Cardiac muscle cell (in vitro differentiated cells and primary cell): ENCODE measurements around the gene CHPF2. TPM values are rescaled to one million over a fixed set of nuclear protein-coding genes. Genes with fewer than 3 reads are reported as not detected.
A peak's percentile ranks its signal among the peaks of the same experiment; 100 is the strongest.

ENCODE experiments used
- DNase-seq, 2 donors: peaks; one replicate each; pipeline versions ENCODE4 v3.0.0 to v3.0.0-alpha.2; 2010 to 2017; ENCODE audit warnings: low read depth in 1 of 2, low spot score in 1 of 2
- H3K27ac ChIP-seq: fragments of 200-600 bp; sonication (generic); 2 replicates; pipeline ENCODE4 v1.5.1; 2016
- H3K27me3 ChIP-seq: fragments of 200-600 bp; sonication (generic); 2 replicates; pipeline ENCODE4 v1.6.0; 2016; ENCODE audit warnings: control low read depth
- H3K36me3 ChIP-seq: fragments of 200-600 bp; sonication (generic); 2 replicates; pipeline ENCODE4 v1.5.1; 2016; ENCODE audit warnings: control low read depth
- H3K4me1 ChIP-seq: fragments of 200-600 bp; sonication (generic); 2 replicates; pipeline ENCODE4 v1.8.1; 2017; ENCODE audit warnings: low read depth, mild to moderate bottlenecking, mixed run types
- H3K4me3 ChIP-seq: fragments of 200-600 bp; sonication (generic); 2 replicates; pipeline ENCODE4 v1.5.1; 2016; ENCODE audit warnings: mild to moderate bottlenecking
- H3K9me3 ChIP-seq: fragments of 200-600 bp; sonication (generic); 2 replicates; pipeline ENCODE4 v1.5.1; 2017; ENCODE audit warnings: low read depth, mild to moderate bottlenecking, control low read depth
- CTCF ChIP-seq: IDR thresholded peaks from 2 replicates; pipeline ENCODE4 v1.5.1; 2012; ENCODE audit warnings: low read depth, mild to moderate bottlenecking, low read length
- polyA plus RNA-seq: library from polyadenylated mRNA; unstranded; fragments of >200 nt; fragmentation: Nextera tagmentation; extraction: Ambion mirVana; gene quantifications from 2 replicates; pipeline ENCODE4 v1.2.1, GENCODE V29; 2016
- total RNA-seq: library from RNA; depleted of rRNA; stranded (reverse); fragments of >200 nt; gene quantifications from 2 replicates; pipeline ENCODE4 v1.2.3, GENCODE V29; 2016

The CHPF2 gene
- total and polyA plus RNA-seq, 2 experiments from 2014 or later = 31.7 to 37.0 TPM

- TF ChIP-seq CTCF = no peak
- no peaks in the 10 kb centered on the region for H3K27me3 ChIP-seq
- H3K27ac ChIP-seq = no peak overlapping the region
- no peaks in the 10 kb centered on the region for H3K4me1 ChIP-seq
- no peaks in the 10 kb centered on the region for H3K9me3 ChIP-seq
- DNase-seq = no peak
- H3K4me3 ChIP-seq = no peak overlapping the region
- H3K36me3 ChIP-seq = no peaks in the 10 kb centered on the region
Observed at GRCh38 chr7:151265351-151265931, 33.2 kb downstream of the CHPF2 start.

- Histone ChIP-seq H3K36me3 (no peaks in the 10 kb centered on the region), H3K27ac (no peak overlapping the region), H3K9me3 (no peaks in the 10 kb centered on the region), H3K4me3 (no peak overlapping the region), H3K27me3 (no peaks in the 10 kb centered on the region), H3K4me1 (no peaks in the 10 kb centered on the region)
- no peak for TF ChIP-seq CTCF
- no peak for DNase-seq
Observed at GRCh38 chr7:151269511-151269910, 37.2 kb downstream of the CHPF2 start.

- no peak overlapping the region for H3K4me3 ChIP-seq
- H3K36me3 ChIP-seq = no peaks in the 10 kb centered on the region
- DNase-seq = peak in 1 of 2 donors; percentile 86
- H3K27ac ChIP-seq = no peak overlapping the region
- no peaks in the 10 kb centered on the region for H3K4me1 ChIP-seq
- H3K27me3 ChIP-seq = no peaks in the 10 kb centered on the region
- no peaks in the 10 kb centered on the region for H3K9me3 ChIP-seq
- no peak for TF ChIP-seq CTCF
Observed at GRCh38 chr7:151271699-151272355, 39.5 kb downstream of the CHPF2 start.

- Histone ChIP-seq H3K27ac (no peak overlapping the region), H3K9me3 (no peaks in the 10 kb centered on the region), H3K4me1 (no peaks in the 10 kb centered on the region), H3K36me3 (no peaks in the 10 kb centered on the region), H3K4me3 (no peak overlapping the region), H3K27me3 (no peaks in the 10 kb centered on the region)
- TF ChIP-seq CTCF = peak; percentile 20
- peak in 1 of 2 donors; percentile 43 for DNase-seq
Observed at GRCh38 chr7:151272405-151272804, 40.1 kb downstream of the CHPF2 start.

- H3K27me3 ChIP-seq = no peaks in the 10 kb centered on the region
- H3K36me3 ChIP-seq = no peaks in the 10 kb centered on the region
- H3K27ac ChIP-seq = no peak overlapping the region
- H3K4me1 ChIP-seq = no peaks in the 10 kb centered on the region
- DNase-seq = no peak
- no peak for TF ChIP-seq CTCF
- H3K9me3 ChIP-seq = no peaks in the 10 kb centered on the region
- H3K4me3 ChIP-seq = no peak overlapping the region
Observed at GRCh38 chr7:151272877-151273276, 40.6 kb downstream of the CHPF2 start.
